GM18867 (cell line): ENCODE data around the gene CISH.
A peak's percentile ranks its signal among the peaks of the same experiment; 100 is the strongest.

Experiments
- ATAC-seq: cut with Tn5 transposase; IDR thresholded peaks from one replicate; pipeline ENCODE4 v1.9.1; 2021; ENCODE audit warnings: mild to moderate bottlenecking, moderate library complexity; ENCODE audit not compliant: unreplicated experiment

Gene CISH

DNA sequence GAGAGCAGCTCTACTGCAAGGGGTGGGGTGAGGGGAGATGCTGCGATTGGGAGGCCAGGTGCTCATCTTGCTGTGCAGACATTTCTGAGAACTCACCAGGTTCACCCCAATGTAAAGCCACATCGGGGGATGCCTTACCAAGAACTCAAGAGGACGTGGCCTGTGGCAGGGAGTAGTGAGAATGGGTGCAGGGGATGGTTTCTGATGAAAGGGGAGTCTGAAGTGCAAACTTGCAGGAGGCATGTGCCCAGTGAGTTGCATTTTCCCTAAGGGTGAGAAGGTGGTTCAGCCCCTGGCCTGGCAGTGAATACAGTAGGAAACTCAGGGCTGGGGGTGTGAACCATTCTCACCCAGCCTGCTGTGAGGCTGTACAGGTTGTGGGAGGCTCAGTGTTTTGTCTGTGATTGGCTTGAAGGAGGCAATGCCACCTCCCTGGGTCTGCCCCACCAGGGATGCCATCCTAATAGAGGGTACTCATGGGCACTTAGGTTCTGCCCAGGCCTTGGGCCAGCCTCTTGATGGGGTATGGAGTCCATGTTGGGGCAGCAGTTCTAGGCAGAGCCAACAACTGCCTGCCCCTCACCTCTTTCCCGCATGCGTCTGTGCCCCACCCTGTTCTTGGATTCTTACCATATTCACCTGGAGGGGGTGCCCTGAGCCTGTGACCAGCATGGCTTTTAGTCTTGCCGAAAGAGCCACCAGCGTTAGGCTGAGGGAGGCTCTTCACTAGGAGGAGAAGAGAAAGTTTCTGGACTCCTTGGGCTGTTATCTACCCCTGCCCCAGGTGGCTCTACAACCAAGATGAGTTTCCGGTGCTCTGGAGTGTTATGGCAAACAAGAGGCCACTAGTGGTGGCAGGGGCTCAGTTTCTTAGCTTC, 37.8 kb downstream of the CISH start:
- ATAC-seq, result no peak

DNA sequence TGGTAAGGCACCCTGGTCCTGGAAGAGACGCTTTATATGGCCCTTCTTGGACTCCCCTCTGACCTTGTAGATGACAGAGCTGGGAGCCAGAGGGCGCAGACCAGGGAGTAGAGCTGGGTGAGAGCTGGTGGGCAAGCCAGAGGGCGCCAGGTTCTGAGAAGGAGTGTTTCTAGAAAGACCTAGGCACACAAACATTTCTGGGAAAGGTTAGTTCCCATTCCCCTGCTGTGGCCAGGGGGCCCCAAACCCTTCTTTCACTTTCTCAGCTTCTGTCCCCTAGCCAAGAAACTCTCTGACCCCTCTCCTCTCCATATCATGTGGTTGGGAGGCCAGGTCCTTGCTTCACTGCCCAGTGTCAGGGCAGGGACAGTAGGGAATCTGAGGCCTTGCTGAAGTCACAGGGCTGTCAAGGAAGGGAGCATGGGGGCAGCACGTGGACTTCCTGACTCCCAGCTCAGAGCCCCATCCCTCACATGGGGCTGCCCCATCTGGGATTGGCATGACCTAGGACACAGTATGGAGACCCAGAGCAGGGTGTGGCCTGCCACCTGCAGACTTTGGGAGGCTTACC, 38.7 kb downstream of the CISH start:
- ATAC-seq, result no peak

DNA sequence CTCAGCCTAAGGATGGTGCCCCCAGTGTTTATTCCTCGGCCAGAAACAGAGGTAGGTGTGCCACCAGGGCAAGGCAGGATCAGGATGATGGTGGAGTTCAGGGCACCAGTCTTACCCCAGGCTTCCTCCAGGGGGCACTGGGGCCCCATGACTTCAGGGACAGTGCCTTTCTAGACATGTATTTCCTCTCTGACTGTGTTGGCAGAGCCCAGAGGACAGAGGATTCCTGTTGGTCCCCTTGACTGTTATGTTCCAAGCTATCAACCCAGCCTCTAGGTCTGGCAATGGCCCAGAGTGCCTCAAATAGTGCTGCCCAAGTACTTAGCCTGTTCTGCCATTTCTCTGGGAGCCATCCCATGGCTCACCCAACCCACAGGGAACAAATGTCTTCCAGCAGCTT, 39.4 kb downstream of the CISH start:
- peak; percentile 27 for ATAC-seq

DNA sequence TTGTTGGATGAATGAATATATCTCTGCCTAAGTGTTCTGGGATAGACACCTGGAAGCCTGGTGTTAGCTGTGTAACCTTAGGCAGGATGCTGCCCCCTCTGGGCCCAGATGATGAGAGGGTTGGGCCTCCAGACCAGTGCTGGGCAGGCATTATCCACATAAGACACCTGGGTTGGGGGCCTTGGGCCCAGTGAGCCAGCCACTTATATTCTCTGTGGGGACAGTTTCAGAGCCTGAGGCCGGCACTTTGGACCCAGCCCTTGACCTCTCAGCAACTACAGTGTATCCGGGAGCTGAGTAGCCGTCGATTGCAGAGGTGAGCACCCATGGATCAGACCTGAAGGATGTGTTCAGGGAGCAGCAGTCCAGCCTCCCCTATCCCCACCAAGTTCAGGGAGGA, 40.1 kb downstream of the CISH start:
- ATAC-seq, result no peak

DNA sequence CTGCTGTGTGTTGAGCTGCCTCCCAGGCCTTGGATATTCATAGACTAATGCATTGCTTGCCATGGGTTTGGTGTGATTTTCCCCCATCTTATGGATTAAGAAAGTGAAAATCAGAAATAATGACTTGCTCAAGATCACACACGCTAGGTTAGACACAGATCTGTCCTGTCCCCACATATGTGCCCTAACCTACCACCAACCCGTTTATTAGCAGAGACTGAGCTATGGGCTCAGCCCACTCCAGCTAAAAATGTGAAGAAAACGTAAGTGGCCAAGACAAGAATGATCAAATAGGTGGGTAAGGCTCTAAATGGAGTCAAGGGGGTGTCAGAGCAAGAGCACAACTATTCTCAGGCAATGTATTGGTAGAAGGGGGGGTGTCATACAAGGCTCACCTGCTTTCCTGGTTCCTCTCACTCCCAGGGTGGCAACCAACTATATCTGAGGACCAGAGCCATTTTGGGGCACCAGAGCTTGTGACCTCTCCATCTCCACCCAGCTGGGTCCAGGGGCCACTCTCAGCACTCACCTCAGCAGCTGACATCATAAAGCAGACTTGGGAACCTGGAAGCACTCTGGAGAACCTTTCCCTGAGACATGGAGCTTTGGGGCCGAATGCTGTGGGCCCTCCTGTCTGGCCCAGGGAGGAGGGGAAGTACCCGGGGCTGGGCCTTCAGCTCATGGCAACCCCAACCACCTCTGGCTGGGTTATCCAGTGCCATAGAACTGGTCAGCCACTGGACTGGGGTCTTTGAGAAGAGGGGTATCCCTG, 40.9 kb downstream of the CISH start:
- no peak for ATAC-seq

DNA sequence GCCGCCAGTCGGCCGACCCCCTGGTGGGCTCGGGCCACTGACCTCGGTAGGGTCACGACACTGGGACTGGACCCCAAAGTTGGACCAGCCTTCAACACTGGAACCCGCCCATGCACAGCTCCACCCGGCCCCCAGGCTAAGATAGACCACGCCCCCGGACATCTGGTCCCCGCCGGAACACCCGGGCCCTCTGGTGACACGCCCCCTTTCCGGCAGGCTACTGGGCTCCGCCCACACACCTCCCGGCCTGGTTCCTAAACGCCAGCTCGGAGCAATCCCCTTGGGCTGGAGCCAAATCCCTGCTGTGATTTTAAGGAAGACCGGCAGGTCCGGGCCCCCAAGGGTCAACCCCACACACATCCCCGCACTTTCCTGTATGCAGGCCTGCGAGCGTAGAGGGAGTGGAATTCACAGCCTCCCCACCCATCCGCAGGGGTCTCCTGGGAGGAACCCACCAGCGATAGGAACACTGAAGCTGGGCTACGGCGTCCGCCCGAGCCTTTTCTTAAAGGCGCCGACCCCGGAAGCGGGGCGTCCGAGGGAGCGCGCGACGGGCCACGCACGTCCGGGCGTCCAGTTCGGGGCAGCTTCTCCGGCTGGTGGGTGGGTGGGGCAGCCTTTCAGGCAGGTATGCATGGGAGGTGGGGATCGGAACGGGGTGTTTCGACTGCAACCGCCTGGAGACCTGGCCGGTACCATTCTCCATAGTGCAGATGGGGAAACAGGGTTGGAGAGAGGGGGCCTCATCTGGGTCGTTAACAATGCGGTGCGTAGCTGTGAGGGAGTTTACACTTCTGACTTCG, 42.4 kb downstream of the CISH start, which contains the start of gene HEMK1:
HEMK1 (plus strand) TSS at position 576 of the 803 bp plus-strand sequence. CDS start 1,583 bp downstream, outside the sequence.
- peak; percentile 60 for ATAC-seq

DNA sequence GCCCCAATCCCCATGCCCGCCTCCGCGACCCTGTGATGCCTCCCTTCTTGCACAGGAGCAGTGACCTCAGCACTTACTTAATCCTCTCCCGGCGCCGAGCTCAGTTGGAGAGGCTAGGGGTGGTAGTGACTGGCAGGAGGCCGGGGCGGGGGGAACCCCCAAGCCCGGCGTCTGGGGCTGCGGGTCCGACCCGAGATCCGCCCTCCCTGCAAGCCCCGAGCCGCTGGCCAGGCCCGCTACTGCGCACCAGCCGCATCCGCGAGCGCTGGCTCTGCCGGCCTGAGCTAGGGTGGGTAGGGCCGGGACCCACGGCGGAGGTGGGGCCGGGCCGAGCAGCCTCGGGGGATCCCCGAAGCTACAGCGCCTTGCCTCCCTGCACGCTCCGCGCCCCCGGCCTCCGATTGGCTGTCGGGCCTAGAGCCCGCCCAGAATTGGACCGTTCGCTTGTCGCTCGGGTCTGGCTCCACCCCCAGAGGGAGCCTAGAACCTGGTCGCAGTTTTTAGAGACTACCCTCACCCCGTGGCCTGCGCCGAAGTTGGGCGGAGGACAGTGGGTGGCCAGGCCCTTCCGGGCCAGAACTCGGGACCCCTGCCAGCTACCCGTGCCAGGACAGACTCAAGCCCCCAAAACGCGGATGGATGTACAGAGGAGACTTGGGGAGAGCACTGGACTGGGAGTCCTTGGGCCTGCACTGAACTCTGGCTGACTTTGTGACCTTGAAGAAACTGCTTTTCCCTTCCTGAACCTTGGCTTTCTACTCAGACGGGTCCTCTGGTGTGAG, 44.0 kb downstream of the CISH start, which contains the start of gene C3orf18:
C3orf18 (minus strand) TSS at position 362 of the 782 bp plus-strand sequence. CDS start 2,048 bp downstream, outside the sequence.
- ATAC-seq, result peak; percentile 78

DNA sequence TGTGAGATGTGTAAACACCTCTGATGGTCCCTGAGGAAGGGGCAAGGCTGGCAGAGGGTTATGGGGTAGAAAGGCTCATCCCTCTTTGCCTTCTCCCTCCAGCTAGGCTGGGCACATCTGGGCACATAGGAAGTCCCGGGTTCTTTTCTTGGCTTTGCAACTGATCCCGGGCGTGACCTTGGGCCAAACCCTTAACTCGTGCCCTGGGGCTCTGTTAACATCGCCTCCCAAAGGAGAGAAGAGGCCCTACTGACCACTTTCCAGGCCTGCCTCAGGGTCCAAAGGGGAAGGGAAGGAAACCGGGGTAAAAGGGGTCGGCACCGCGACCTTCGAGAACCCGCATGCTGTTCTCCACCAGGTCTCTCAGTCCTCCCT, 44.6 kb downstream of the CISH start:
- ATAC-seq, result no peak

DNA sequence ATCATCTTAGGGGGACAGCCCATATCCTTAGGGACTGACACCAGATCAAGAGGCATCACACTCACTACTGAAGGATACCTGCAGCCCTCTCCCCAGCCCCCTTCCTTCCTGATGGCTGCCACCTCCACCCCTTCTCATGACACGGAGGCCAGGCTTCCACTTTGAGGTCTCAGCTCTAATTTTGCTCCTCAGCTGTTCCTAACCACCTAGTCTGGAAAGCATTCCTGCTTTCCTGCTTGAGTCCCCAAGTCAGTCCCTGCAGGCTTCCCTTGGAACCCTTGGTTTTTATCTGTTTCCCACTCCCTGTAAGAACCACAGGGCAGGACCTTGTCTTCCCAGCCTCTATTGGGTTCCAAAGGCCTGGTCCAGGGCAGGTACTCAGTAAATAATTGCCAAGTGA, 47.3 kb downstream of the CISH start:
- ATAC-seq, result no peak

DNA sequence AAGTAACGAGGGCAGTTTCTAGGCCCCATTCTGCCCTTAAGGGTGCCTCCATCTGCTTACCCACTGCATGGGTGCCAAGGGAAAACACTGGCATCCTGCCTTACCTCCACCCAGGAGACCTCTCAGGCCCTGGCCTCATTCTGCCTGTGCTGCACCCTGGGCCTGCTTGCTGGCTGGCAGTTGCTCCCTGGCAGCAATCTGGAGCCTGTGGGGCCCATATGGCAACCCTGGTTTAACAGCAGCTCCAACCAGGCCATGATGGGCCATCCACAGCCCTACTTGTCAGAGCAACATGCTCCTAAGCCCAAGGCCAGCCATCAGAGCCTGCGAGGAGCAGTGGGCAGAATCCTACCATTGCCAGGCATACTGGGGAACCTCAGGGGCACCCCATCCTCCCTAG, 47.7 kb downstream of the CISH start:
- ATAC-seq, result no peak

DNA sequence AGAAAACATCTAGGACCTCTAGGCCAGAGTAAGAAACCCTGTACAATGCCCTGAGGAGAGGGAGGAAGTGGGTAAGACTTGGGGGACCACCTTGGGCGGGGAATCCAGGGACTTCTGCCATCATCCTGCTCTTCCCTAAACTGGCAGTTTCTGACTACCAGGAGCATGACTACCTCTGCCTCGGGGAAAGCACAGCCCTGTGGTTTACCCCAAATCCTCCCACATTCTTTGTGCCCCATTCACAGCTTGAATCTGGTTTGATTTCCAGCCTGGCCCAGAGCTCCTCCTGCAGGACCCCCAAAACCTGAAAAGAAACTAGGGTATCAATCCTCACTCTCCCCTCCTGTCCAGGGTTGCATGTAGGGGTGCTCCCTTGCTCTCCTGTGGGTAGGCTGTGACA, 48.7 kb downstream of the CISH start:
- no peak for ATAC-seq

DNA sequence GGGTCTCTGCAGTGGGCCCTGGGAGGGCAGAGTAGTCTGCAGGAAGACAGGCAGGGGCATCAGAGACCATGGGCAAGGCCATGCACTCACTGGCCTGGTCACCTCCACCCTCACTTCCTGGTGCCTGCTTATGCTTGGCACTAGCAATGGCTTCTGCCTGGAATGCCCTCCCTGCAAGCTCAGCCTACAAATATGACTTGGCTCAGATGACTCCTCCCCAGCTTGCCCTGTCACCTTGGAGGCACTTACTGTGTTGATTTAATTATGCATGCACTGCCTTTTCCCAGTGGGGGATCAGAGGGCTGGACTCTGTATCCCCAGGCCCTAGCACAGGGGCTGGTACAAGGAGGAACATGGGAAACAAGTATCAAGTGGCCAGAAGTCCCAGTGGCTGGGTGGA, 51.9 kb downstream of the CISH start:
- ATAC-seq, result no peak

DNA sequence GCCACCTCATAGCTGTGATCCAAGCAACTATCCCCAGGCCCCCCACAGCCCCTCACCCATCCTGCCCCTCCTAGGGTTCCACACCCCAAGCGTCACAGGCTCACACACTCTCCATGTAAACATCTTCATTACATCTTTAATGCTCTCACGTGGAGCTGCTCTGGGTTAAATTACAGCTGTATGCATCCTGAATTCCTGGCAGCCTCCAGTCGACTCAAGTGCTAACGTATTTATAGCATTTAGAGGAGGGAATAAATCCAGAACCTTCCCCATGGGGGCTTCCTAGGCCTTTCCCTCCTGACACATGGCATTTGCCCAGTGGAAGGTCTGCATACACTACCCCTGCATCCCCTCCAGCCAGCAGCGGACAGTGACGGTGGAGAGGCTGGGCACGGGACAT, 53.7 kb downstream of the CISH start:
- ATAC-seq, result no peak

DNA sequence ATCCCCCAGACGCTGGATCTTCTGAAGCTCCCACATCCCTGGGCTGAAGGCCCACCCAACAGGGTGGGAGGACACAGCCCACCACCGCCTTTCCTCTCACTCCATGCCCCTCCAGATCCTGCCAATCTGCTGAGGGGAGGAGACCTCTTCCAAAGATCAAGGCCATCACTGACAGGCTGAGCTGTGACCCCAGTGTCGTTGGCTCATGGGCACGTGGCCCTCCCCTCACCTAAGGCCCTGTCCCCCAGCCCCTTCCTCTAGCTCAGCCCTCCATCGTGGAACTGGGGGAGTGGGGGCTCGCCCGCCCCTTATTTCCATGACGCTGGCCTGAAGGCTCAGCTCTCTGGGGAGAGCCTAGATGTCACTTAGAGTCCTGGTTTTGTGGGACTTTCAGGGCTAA, 54.5 kb downstream of the CISH start:
- no peak for ATAC-seq
